Measurements from ENCODE around the gene PIK3CD.

- no peak for TF ChIP-seq CTCF (IDR thresholded peaks at IDR 0.05)
- no peak for TF ChIP-seq SMAD3 (CRISPR knock-in tag; IDR thresholded peaks at IDR 0.05; ENCODE audit: borderline replicate concordance)
- TF ChIP-seq JAZF1 (CRISPR knock-in tag; IDR thresholded peaks at IDR 0.05) = no peak
- TF ChIP-seq GABPB1 (CRISPR knock-in tag; IDR thresholded peaks at IDR 0.05) = no peak
- no peak for TF ChIP-seq USF2 (CRISPR knock-in tag; IDR thresholded peaks at IDR 0.05)
- TF ChIP-seq AFF4 (CRISPR knock-in tag; IDR thresholded peaks at IDR 0.05; ENCODE audit: borderline replicate concordance) = no peak
- TF ChIP-seq ATF2 (CRISPR knock-in tag; IDR thresholded peaks at IDR 0.05; ENCODE audit: borderline replicate concordance, low read depth) = no peak
- no peak for TF ChIP-seq ESRRA (CRISPR knock-in tag; IDR thresholded peaks at IDR 0.05; ENCODE audit: borderline replicate concordance)
- no peak for TF ChIP-seq KAT7 (CRISPR knock-in tag; IDR thresholded peaks at IDR 0.05; ENCODE audit: borderline replicate concordance)
These were observed 22.7 kb upstream of the PIK3CD start for GRCh38 chr1:9628541-9629444.
